HG02623 (cell line): ENCODE data around the gene CCL18.
"Not testable (repeated sequence)": the region's sequence is repeated elsewhere in the genome, so short reads cannot be mapped to it uniquely, and the experiment has no call there.

ENCODE experiments used
- ATAC-seq: cut with Tn5 transposase; IDR thresholded peaks from one replicate; pipeline ENCODE4 v1.9.1; 2021; ENCODE audit warnings: moderate library complexity; ENCODE audit not compliant: unreplicated experiment

The CCL18 gene

GRCh38 chr17:36099004-36099403 is 34.9 kb downstream of the CCL18 start:
- ATAC-seq, result not testable (repeated sequence)

- ATAC-seq, result peak; percentile 62
These were observed 39.4 kb downstream of the CCL18 start, which contains the start of gene CCL4 for GRCh38 chr17:36103401-36103975. Gene CCL4, plus strand, starts transcription at chr17:36103827. Its CDS starts 79 bp downstream, at chr17:36103906.

DNA sequence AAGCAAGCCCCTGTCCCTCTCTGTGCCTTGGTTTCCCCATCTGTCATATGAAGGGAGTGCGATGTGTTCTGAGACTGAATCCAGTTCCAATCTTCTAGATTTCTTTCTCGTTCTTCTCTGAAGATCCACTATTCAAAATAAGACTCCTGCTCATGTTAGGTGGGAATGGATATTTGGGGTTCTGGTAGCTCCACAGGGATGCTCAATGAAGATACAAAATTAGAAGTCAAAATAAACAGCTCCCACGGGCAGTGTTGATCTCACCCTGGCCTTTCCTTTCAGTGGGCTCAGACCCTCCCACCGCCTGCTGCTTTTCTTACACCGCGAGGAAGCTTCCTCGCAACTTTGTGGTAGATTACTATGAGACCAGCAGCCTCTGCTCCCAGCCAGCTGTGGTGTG is 40.2 kb downstream of the CCL18 start:
- not testable (repeated sequence) for ATAC-seq

DNA sequence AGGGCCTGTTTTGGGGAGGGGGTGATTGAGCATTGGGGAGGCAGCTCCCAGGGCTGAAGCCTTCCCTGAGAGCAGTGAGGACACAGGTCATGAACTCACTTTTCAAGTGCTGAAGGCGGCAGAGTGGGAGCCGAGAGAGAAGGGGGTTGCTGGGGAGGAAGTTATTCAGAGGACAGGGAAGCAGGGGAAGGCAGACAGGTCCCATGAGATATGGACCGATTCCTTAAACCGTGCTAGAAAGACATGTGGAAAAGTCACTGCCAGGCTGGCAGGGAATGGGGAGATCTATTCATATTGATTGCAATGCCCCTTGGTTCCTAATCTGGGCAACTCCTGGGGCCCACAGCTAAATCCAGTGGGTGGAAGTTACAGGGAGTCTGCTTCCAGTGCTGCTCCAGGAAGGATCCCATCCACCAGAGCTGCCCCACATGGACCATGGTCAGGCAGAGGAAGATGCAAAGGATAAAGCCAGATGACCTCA is 40.7 kb downstream of the CCL18 start:
- no peak for ATAC-seq

DNA sequence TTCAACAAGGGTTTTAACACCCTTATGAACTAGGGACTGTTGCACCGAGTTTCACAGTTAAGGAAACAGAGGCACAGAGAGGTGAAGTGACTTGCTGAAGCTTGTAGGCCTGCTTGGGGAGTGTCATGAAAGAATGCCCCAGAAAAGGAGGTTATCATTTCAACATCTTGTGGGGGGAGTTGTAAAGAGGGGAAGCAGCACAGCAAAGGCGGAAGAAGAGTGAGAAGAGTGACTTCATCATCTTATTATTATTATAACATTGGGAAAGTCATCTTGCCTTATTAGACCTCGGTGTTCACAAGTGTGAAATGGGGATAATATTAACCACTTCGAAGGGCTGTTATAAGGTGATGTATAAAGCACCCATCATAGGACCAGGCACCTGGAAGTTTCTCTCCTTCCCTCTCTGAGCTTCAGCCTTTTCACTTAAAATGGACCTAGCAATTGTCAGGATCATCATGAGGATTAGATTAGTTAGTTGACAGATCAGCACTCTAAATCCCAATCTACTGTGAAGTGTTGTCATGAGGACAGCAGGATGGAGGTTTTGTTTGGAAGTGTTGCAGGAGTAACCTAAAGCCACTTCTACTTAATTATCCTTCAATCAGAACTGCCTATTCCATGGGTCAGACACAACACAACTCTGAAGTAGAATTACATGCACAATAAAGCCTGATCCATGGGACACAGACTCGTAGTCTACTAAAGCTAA is 41.9 kb downstream of the CCL18 start:
- no peak for ATAC-seq

DNA sequence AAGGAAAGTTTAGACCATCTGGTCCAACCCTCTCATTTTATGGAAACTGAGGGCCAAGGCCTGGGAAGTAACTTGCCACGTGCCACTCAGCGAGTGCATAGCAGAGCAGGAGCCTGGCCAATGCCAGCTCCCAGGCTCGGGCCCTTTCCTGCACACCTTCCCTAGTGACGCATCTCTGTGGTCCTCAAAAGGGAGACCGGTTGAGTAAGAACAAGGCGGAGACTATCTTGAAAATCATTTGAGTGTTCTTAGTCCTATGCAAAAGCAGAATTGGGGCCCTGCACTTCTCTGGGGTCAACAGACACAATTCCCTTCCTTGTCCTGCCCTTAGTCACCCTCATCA is 42.4 kb downstream of the CCL18 start:
- ATAC-seq, result no peak

- no peak for ATAC-seq
These were observed 43.6 kb downstream of the CCL18 start for GRCh38 chr17:36107660-36108059.

DNA sequence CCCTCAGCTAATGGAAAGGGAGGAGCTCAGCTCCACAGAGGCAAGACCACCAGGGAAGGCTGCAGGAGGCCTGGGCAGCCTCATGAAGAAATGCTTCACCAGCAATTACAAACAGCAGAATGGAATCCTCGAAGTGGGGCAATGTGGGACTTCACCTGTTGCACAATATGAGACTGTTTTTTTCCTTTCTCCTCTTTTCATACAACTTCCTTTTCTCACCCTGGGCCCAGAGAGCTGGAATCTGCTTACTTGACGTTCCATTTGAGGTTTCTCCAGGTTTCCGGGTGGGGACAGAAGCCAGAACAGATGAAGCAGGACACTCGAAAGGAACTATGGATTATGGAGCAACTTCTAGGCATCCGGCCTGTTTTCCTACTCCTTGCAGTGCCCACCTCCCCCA is 44.2 kb downstream of the CCL18 start:
- not testable (repeated sequence) for ATAC-seq

DNA sequence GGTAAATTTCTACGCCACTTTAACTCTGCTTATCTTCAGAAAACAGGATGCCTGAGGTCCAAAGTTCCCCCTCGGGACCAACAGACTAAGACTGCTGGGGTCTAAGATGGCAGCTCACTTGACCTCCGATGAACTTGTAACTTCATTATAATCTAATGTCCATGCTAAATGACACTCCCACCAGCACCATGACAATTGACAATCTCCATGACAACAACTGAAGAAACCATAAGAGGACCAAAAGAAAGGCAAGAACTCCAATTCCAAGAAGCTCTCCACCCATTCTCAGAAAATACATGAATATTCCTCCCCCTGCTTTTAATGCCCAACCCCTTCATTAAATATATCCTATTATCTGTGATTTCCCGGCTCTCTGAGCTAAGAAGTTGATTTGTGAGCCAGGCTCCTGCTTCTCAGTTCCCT is 47.0 kb downstream of the CCL18 start:
- ATAC-seq, result no peak

GRCh38 chr17:36112572-36112971 is 48.5 kb downstream of the CCL18 start:
- no peak for ATAC-seq

- not testable (repeated sequence) for ATAC-seq
These were observed 49.1 kb downstream of the CCL18 start for GRCh38 chr17:36113131-36113530.

- ATAC-seq, result not testable (repeated sequence)
These were observed 51.0 kb downstream of the CCL18 start for GRCh38 chr17:36114971-36115648.

DNA sequence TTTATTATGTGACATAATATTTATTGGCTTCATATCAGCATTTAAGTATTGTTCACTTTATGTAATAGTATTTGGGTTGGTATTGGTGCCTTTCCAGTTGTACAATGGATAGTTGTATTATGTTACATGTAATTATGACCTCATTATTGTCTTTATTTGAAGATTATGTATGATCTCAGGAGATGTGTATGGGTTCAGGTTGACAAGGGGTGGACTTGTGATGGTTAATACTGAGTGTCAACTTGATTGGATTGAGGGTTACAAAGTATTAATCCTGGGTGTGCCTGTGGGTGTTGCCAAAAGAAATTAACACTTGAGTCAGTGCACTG is 51.5 kb downstream of the CCL18 start:
- not testable (repeated sequence) for ATAC-seq

- no peak for ATAC-seq
These were observed 53.7 kb downstream of the CCL18 start for GRCh38 chr17:36117505-36118382.

- ATAC-seq, result no peak
These were observed 54.6 kb downstream of the CCL18 start for GRCh38 chr17:36118477-36119353.

- no peak for ATAC-seq
These were observed 56.1 kb downstream of the CCL18 start for GRCh38 chr17:36120221-36120620.

- ATAC-seq, result not testable (repeated sequence)
These were observed 57.0 kb downstream of the CCL18 start for GRCh38 chr17:36121099-36121498.
